GM18507 (cell line): ENCODE measurements around the gene LDLR.
"Not testable (repeated sequence)": the region's sequence is repeated elsewhere in the genome, so short reads cannot be mapped to it uniquely, and the experiment has no call there.

Source experiments
- DNase-seq: peaks from one replicate; pipeline ENCODE4 v3.0.0; 2011; ENCODE audit warnings: low read depth; ENCODE audit not compliant: insufficient read length; ENCODE audit errors: extremely low spot score
- FAIRE-seq: peaks from 2 replicates; lab custom pipeline; 2011; peaks lifted over from hg19 to GRCh38; lab: Jason Lieb, UNC

The LDLR gene

DNA sequence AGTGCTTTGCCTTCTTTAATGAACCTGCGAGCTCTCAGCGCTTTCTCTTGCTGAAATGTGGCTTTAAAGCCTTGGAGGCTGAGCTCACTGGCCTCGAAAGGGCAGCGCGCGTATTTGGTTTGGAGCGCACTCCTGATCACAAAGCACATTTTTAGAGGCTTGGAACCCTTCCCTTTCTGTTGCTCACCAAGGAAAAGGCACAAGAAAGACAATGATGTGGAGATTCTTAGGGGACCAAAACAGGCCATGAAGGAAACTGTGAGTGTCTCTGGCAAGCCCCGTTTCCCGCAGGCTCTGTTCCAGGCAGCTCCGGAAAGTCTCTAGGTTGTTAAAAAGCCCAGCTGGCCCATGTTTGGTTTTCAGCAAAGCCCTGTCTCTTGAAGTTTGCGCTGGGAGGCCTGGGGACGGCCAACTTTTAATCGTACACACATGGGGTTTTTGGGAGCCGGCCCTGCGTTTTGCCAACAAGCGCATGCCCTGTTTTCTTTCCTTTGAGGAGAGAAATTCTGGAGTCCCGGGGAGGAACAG, 75.7 kb downstream of the LDLR start:
- FAIRE-seq, result no peak
- no peak for DNase-seq

DNA sequence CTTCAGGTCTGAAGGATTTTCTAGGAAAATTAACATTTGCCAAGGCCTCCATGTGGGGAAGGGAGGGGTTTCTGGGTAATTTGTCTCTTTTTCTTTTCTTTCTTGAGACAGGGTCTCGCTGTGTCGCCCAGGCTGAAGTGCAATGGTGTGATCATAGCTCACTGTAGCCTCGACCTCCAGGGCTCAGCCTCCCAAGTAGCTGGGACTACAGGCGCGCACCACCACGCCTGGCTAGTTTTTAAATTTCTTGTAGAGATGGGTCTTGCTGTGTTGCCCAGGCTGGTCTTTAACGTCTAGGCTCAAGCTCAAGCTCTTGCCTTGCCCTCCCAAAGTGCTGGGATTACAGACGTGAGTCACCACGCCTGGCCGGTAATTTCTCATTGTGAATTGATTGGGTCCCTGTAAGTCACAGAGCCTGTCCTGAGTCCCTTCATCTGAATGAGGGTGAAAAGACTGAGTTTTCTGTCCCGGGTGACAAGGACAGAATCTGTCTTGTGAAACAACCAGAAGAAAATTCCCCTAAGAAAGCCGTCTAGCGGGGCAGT, 76.3 kb downstream of the LDLR start:
- DNase-seq, result no peak
- no peak for FAIRE-seq

DNA sequence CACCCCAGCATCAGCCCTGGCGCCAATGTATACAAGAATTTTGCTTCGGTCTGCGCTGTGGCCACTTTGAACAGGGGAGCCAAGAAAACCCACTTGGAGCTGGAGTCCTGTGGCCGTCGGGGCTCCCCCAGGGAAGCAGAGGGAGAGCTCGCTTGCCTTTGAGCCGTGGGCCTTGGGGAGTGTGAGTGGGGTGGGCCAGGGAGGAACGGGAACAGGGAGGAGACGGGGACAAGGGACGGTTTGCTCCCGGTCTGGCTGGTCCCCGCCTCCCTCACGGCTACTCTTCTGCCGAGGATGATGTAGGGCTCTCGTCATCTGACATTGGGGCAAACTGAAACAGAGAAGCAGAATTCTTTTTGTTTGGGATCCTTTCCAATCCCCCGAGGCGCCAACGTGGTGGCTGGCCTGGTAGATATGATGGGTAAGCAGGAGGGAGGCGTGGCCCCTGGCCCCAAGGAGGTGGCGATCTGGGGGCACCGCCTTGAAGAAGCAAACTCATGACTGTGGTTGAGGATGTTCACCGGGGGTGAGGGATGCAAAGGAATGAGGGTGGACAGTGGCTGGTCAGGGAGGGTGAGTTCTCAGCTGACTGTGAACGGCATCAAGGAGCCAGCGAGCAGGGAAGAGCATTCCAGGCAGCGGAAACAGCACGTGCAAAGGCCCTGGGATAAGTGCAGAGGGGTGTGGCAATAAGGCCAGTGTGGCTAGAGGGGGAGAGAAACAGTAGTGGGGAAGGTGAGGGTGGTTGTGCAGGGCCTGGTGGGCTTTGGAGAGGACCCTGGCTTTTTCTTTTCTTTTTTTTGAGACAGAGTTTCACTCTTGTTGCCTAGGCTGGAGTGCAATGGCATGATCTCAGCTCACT, 77.2 kb downstream of the LDLR start:
- no peak for DNase-seq
- no peak for FAIRE-seq

DNA sequence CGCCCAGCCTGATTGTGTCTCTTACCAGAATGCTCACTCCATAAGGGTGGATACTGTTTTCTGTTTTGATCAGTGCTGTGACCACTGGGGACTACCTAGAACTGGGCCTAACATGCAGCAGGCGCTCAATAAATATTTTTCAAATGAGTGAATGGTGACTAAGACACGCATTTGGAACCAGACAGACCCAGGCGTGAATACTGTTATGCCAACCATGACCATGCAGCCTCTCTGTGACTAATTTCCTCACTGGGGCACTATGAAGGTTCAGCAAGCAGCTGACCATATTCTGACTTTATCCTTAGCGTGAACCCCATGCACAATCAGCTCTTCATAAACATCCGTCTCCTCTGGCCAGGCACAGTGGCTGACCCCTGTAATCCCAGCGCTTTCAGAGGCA, 79.3 kb downstream of the LDLR start:
- DNase-seq, result no peak
- no peak for FAIRE-seq

DNA sequence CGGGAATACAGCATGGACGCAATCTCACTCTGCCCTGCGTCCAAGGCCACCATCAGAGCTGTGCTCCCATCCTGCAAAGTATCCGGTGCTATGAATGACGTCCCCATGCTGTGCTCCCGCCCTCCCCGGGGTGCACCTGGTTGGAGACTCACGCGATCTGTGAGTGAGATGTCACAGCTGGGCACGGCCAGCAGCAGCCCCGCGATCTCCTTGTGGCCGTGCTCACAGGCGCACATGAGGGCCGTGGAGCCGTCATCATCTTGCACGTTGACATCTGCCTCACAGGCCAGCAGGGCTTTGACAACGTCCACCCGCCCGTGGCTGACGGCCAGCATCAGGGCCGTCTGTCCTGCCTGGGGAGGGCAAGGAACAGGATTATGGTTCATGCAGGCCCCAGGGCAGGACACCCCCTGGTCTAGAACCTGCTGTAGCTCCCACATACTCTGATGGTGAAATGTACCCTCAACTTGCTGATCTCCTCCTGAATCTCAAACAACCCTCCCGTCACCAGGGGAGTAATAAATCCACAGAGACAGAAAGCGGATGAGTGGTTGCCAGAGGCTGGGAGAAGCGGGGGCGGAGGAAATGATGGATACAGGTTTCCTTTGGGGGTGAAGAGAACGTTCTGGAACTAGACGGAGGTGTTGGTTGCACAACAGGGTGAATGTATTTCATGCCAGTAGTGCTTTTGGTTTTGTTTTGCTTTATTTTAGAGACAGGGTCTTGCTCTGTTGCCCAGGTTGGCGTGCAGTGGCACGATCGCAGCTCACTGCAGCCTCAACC, 80.8 kb downstream of the LDLR start:
- DNase-seq, result no peak
- FAIRE-seq, result no peak

DNA sequence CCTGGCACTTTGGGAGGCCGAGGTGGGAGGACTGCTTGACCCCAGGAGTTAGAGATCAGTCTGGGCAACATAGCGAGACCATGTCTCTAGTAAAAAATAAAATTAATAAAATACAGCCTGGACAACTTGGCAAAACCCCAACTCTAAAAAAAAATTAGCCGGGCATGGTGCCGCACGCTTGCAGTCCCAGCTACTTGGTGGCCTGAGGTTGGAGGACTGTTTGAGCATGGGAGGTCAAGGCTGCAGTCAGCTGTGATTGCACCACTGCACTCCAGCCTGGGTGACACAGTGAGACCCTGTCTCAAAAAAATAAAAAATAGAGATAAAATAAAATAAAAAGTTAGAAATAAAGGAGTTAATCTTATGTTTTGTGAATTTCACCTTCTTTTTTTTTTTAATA, 81.9 kb downstream of the LDLR start:
- FAIRE-seq (no peak), DNase-seq (no peak)

DNA sequence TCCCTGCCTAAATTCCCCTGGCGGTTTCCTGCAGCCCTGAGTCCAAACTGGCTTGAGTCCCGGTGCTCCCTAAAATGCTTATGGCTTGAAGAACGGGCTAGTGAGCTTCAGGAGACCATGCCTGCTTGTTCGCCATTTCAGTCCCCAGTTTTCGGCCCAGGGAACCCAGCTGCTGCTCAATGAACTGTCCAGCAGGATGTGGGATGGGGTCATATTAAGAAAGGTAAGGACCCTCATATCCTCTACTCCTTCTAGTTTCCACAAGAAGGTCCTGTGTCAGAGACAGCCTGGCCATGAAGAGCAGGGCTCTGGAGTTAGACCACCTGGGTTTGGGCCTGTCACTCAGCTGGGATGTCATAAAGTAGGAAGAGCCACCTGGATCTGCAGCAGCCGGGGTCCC, 83.3 kb downstream of the LDLR start:
- no peak for FAIRE-seq
- no peak for DNase-seq

DNA sequence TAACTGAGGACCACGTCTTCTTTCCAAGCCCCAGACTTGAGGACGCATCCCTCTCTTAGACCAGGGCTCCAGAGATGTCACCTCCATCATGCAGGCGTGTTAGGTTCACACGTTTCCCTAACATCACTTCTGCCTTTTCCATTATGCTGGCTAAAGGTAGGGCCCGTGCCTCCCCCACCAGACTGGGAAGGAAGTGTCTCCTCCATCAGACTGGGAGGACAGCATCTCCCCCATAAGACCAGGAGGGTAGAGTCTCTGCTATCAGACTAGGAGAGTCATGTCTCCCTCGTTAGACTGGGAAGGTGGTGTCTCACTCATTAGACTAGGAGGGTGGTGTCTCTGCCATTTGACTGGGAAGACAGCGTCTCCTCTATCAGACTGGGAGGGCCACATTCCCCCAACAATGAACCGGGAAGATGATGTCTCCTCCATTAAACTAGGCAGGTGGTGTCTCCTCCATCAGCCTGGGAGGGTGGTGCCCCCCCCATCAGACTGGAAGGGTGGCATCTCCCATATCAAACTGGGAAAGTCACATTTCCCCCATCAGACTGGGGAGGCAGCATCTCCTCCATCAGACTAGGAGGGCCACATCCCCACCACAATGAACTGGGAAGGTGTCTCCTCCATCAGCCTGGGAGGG, 84.4 kb downstream of the LDLR start:
- no peak for FAIRE-seq
- no peak for DNase-seq

DNA sequence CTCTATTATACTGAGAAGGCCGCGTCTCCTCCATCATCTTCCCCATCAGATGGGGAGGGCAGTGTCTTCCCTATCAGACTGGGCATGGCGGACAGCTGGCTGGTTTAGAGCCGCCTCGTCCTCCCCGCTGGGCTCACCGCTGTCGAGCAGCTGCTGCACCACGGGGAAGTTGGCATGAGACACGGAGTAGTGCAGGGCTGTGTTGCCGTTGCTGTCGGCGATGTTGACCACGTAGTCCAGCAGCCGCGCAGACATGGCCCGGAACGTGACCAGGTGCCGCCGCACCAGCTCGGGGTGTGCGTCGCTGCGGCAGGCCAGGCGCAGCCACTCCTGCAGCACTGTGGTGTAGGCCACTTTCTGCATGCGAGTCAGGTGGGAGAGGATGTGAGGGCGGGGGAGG, 85.1 kb downstream of the LDLR start:
- no peak for DNase-seq
- no peak for FAIRE-seq

DNA sequence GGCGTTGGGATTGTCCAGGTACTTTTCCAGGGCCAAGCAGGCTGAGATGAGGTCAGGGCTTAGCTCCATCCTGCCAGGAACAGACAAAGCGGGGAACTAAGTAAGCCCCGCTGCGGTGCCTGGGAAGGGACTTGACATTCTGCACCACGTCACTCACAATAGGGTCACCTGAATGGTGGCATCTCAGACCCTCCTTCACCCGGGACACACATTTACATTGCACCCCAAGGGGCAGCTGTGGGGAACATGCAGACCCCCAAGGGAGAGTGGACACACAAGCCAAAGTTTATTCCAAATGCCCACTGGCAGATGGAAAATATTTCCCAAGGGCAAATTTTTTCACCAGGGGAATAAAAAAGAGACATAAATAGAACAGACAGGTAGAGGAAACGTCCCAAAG, 86.7 kb downstream of the LDLR start:
- DNase-seq (no peak), FAIRE-seq (no peak)

DNA sequence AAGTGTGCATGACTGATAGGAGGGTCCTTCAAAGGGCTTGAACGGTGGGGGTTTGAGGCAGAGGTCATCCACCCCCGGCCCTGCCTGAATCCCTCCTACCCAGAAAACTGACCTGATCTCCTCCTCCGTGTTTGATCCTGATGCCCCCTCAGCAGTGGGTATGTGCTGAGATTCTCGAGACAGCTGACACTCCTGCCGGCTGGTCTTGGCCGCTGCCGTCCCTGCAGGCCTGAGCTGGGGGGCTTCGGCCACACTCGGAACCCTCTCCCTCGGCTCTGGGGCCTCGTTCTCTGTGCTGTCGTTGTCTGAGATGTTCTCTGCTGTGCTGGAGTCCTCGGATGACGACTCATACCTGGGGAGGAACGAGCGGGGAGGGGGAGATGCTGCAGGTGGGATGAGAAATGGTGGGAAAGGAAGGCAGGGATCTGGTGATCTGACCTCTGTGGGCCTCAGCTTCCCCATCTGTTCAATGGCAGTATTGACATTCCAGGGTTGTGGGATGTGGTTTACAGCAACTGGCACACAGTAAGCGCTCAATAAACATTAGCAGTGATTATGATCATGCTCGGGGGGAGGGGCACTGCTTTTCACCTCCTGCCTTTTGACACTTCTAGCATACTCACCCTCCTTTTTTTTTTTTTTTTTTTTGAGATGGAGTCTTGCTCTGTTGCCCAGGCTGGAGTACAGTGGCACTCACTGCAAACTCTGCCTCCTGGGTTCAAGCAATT, 87.4 kb downstream of the LDLR start:
- FAIRE-seq, result no peak
- no peak for DNase-seq

DNA sequence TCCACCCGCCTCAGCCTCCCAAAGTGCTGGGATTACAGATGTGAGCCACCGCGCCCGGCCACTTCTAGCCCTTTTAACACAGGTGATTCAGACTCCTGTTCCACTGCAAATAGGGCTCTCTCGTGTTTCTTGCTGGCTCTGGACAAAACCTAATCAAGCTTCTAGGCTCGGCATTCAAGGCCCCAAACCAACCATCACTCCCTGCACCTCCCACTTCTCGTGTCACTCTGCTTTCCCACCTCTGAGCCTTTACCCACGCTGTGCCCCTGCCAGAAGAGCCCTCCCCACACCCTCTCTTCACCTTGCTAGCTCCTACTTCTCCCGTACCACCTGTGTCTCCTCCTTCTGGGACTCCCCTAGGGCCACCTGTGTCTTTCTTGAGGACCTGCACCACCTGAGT, 88.3 kb downstream of the LDLR start:
- no peak for DNase-seq
- no peak for FAIRE-seq

DNA sequence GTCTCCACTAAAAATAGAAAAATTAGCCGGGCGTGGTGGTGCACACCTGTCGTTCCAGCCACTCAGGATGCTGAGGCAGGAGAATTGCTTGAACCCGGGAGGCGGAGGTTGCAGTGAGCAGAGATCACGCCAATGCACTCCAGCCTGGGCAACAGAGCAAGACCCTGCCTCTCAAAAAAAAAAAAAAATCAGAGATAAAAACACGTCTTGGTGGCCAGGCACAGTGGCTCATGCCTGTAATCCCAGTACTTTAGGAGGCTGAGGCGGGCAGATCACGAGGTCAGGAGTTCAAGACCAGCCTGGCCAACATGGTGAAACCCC, 89.8 kb downstream of the LDLR start:
- FAIRE-seq, DNase-seq: not testable (repeated sequence)

DNA sequence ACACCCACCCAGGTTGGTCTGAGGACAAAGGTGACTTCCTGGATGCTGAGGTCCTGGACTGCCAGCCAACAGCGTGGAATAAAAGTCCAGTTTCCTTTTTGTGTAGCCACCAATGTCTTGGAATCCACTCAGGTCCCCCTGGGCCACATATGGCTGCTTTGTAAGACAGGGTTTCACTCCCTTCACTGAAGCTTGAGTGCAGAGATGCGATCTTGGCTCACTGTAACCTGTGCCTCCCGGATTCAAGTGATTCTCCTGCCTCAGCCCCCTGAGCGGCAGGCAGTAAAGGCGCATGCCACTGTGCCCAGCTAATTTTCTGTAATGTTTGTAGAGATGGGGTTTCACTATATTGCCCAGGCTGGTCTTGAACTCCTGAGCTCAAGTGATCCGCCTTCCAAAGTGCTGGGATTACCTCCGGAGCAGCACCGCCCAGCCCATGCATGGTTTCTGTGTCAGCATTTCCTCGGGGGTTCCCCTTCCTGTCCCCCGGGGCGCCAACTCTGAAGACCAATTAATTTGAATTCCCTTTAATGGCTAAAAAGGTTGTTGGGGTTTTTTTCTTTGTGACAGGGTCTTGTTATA, 90.5 kb downstream of the LDLR start:
- FAIRE-seq (peak; percentile 95), DNase-seq (no peak)

DNA sequence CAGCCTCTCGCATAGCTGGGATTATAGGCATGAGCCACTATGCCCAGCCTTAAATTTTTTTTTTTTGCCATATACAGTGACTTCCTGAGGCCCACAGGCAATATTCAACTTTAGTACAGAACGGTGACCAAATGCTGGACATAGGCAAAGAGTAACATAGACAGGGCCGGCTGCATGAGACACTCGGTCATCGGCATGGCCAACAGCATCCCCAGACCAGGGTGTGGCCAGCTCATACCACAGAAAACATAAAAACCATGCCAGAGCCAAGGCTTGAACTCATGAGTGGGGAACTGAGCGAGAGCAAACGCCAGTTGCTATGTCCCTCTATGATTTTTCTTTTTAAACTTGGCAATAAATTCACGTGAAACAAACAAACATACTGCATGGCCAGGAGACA, 91.1 kb downstream of the LDLR start:
- FAIRE-seq (no peak), DNase-seq (no peak)

DNA sequence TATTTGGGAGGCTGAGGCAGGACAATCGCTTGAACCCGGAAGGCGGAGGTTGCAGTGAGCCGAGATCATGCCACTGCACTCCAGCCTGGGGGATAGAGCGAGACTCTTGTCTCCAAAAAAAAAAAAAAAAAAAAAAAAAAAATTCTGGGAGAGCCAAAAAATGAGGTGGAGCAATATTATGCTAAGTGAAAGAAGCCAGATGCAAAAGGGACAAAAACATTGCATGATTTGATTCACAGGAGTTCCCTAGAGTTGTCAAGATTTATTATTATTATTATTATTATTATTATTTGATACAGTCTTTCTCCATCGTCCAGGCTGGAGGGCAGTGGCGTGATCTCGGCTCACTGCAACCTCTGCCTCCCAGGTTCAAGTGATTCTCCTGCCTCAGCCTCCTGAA, 91.7 kb downstream of the LDLR start:
- not testable (repeated sequence) for DNase-seq, FAIRE-seq

DNA sequence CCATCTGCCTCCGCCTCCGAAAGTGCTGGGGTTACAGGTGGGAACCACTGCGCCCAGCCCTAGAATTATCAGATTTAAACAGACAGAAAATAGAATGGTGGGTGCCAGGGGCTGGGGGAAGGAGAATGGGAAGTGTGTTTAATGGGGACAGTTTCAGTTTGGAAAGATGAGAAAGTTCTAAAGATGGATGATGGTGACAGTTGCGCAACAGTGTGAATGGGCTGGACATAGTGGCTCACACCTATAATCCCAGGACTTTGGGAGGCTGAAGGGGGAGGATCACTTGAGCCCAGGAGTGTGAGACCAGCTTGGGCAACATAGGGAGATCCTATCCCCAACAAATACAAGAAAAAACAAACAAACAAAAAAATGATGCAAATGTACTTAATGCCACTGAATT, 92.2 kb downstream of the LDLR start:
- DNase-seq (no peak), FAIRE-seq (no peak)
